ENCODE results near the gene DDX20. TPM values are rescaled to one million over a fixed set of nuclear protein-coding genes. Genes with fewer than 3 reads are reported as not detected.

The DDX20 gene
- total and polyA plus RNA-seq, 11 donors: 2.9 to 12.9 (median 7.3) TPM

GRCh38 chr1:111814305-111814628 lies 58.6 kb downstream of the DDX20 start:
- intact Hi-C loops (cut with DNase I): no loop called here
- WGBS, 4 donors: 93 to 96% (median 95%) methylated on average over 9 of the region's 9 CpGs
- ATAC-seq: no peak
- TF ChIP-seq CTCF (IDR thresholded peaks at IDR 0.05) (no peak), POLR2A (IDR thresholded peaks at IDR 0.05) (no peak)
- H3K27me3 ChIP-seq: no peaks in the 10 kb centered on the region
- no peak for DNase-seq
- no peaks in the 10 kb centered on the region for H3K36me3 ChIP-seq
- no peak overlapping the region for H3K27ac ChIP-seq
- no peak overlapping the region for H3K4me3 ChIP-seq
- H3K9me3 ChIP-seq: no peaks in the 10 kb centered on the region
- peaks cover 0 to 4% (median 0%) of the 10 kb centered on the region in 12 donors for H3K4me1 ChIP-seq

DNA sequence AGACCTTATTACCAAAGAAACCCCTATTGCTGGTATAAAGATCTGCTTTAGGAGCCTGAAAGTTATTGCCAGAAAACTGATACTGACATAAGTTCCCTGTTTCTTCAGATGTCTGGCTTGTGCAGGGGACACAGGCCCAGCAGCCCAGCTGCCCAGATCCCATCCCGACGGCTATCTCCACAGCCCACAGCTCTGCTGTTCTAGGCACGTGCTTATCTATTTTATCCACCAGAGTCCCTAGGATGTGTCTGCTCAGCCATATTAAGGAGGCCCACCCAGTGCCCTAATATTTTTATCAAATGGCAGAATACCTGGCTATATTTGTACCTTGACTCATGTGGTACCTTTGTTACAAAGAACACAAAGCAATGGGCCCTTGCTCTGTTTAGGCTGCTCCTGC lies 58.9 kb downstream of the DDX20 start:
- DNase-seq (no peak), ATAC-seq (no peak)
- 44 to 59% (median 47%) methylated on average over 3 of the region's 3 CpGs for WGBS, 4 donors
- TF ChIP-seq CTCF (IDR thresholded peaks at IDR 0.05) (no peak), POLR2A (IDR thresholded peaks at IDR 0.05) (no peak)
- Histone ChIP-seq H3K9me3 (no peaks in the 10 kb centered on the region), H3K4me1 (peaks cover 0 to 4% (median 0%) of the 10 kb centered on the region in 12 donors), H3K27ac (no peak overlapping the region), H3K27me3 (no peaks in the 10 kb centered on the region), H3K4me3 (no peak overlapping the region), H3K36me3 (no peaks in the 10 kb centered on the region)
- intact Hi-C loops (cut with DNase I): no loop called here

Other genes starting within 250 kb of the DDX20 start
- 100 to 1,000 TPM in 4 of 9 donors, 10 to 100 TPM in 5; 52.6 to 134 (median 99.1) TPM for gene RAP1A, start 136.1 kb upstream of the DDX20 start, total RNA-seq
- gene RAP1A, start 136.1 kb upstream of the DDX20 start, polyA plus RNA-seq: 10 to 100 TPM; 88.4 to 99.8 TPM
- gene INKA2, start 16.5 kb upstream of the DDX20 start, total RNA-seq: 10 to 100 TPM; 10.1 to 33.2 (median 14.0) TPM
- gene INKA2, start 16.5 kb upstream of the DDX20 start, polyA plus RNA-seq: 10 to 100 TPM in 1 of 2 donors, 1 to 10 TPM in 1; 9.0 to 14.5 TPM
- 10 to 100 TPM; 11.5 to 23.0 (median 17.4) TPM for gene KCND3, start 233.8 kb downstream of the DDX20 start, total RNA-seq
- 10 to 100 TPM in 1 of 2 donors, 1 to 10 TPM in 1; 7.2 to 10.3 TPM for gene KCND3, start 233.8 kb downstream of the DDX20 start, polyA plus RNA-seq